Mammary epithelial cell (primary cell): ENCODE data around the gene CACNG1.

Experiments
- CTCF ChIP-seq, 2 donors: IDR thresholded peaks in 1 of 2; conservative IDR thresholded peaks in 1 of 2; 2 replicates each; pipeline ENCODE4 v1.5.1; 2011 to 2012; ENCODE audit warnings: inconsistent platforms in 2 of 2, low read length in 2 of 2, mild to moderate bottlenecking in 2 of 2, control low read depth in 1 of 2, low read depth in 1 of 2; ENCODE audit not compliant: insufficient read depth in 1 of 2; ENCODE audit errors: extremely low read depth in 1 of 2
- EZH2 ChIP-seq: IDR thresholded peaks from 2 replicates; pipeline ENCODE4 v1.6.1; 2012; ENCODE audit warnings: low read length, inconsistent platforms, borderline replicate concordance

GRCh38 chr17:67041531-67041930 is 2.8 kb upstream of the CACNG1 start:
- TF ChIP-seq CTCF (conservative IDR thresholded peaks at IDR 0.05 in 1 of 2, IDR thresholded peaks at IDR 0.05 in 1 of 2; ENCODE audit: extremely low read depth in 1 of 2, insufficient read depth in 1 of 2, low read depth in 1 of 2, low read length in 2 of 2) (no peak), EZH2 (no peak)
